WTC11 (cell line): ENCODE results near the gene LDLR. TPM values are rescaled to one million over a fixed set of nuclear protein-coding genes. Genes with fewer than 3 reads are reported as not detected.
A peak's percentile ranks its signal among the peaks of the same experiment; 100 is the strongest.

ENCODE experiments used
- EMX1 ChIP-seq: fragments of 250-450 bp; sonication (Bioruptor Pico); IDR thresholded peaks from 2 replicates; pipeline ENCODE4 v1.8.0; 2021; ENCODE audit warnings: mild to moderate bottlenecking
- HMGXB4 ChIP-seq: sonication (generic); formaldehyde crosslinking; IDR thresholded peaks from 2 replicates; pipeline ENCODE4 v1.8.1; 2023; ENCODE audit warnings: mild to moderate bottlenecking, moderate library complexity, missing genetic modification reagents
- IRF2 ChIP-seq: sonication (generic); formaldehyde crosslinking; IDR thresholded peaks from 2 replicates; pipeline ENCODE4 v1.8.0; 2022; ENCODE audit warnings: low read depth, missing genetic modification reagents, borderline replicate concordance
- JAZF1 ChIP-seq: fragments of 250-450 bp; sonication (Bioruptor Pico); IDR thresholded peaks from 2 replicates; pipeline ENCODE4 v1.9.0; 2021; ENCODE audit warnings: moderate library complexity, mild to moderate bottlenecking, inconsistent platforms
- KAT7 ChIP-seq: sonication (generic); formaldehyde crosslinking; IDR thresholded peaks from 2 replicates; pipeline ENCODE4 v1.8.1; 2023; ENCODE audit warnings: missing genetic modification reagents, mild to moderate bottlenecking, borderline replicate concordance
- NFE2L1 ChIP-seq: sonication (generic); formaldehyde crosslinking; IDR thresholded peaks from 2 replicates; pipeline ENCODE4 v1.8.1; 2023; ENCODE audit warnings: missing genetic modification reagents
- PRRX2 ChIP-seq: fragments of 250-450 bp; sonication (Bioruptor Pico); IDR thresholded peaks from 2 replicates; pipeline ENCODE4 v1.8.0; 2021; ENCODE audit warnings: mild to moderate bottlenecking
- RELA ChIP-seq: sonication (generic); formaldehyde crosslinking; IDR thresholded peaks from 2 replicates; pipeline ENCODE4 v1.8.1; 2022; ENCODE audit warnings: missing genetic modification reagents, mild to moderate bottlenecking, borderline replicate concordance
- SMAD3 ChIP-seq: sonication (generic); formaldehyde crosslinking; IDR thresholded peaks from 2 replicates; pipeline ENCODE4 v1.8.0; 2022; ENCODE audit warnings: missing genetic modification reagents, mild to moderate bottlenecking, borderline replicate concordance
- STAT6 ChIP-seq: sonication (generic); formaldehyde crosslinking; conservative IDR thresholded peaks from 2 replicates; pipeline ENCODE4 v1.8.1; 2023; ENCODE audit warnings: mild to moderate bottlenecking, low read depth, missing genetic modification reagents, moderate library complexity
- TP53 ChIP-seq: sonication (generic); formaldehyde crosslinking; IDR thresholded peaks from 2 replicates; pipeline ENCODE4 v1.8.1; 2023; ENCODE audit warnings: mild to moderate bottlenecking, missing genetic modification reagents
- ZBTB43 ChIP-seq: sonication (generic); formaldehyde crosslinking; IDR thresholded peaks from 2 replicates; pipeline ENCODE4 v1.8.1; 2023; ENCODE audit warnings: mild to moderate bottlenecking, missing genetic modification reagents
- ZNF317 ChIP-seq: sonication (generic); formaldehyde crosslinking; IDR thresholded peaks from 2 replicates; pipeline ENCODE4 v1.8.1; 2023; ENCODE audit warnings: low read depth, mild to moderate bottlenecking, moderate library complexity, missing genetic modification reagents, borderline replicate concordance
- ZNF416 ChIP-seq: fragments of 250-450 bp; sonication (Bioruptor Pico); IDR thresholded peaks from 2 replicates; pipeline ENCODE4 v1.9.0; 2021; ENCODE audit warnings: mild to moderate bottlenecking, inconsistent platforms
- total RNA-seq: library from RNA; stranded (reverse); gene quantifications from 3 replicates; pipeline ENCODE4 v1.2.3, GENCODE V29; 2021
- TF ChIP-seq, protein P1 (sequence below): fragments of 250-450 bp; sonication (Bioruptor Pico); conservative IDR thresholded peaks from 2 replicates; pipeline ENCODE4 v1.9.0; 2021; ENCODE audit warnings: mild to moderate bottlenecking
- TF ChIP-seq, protein P2 (sequence below): sonication (generic); formaldehyde crosslinking; IDR thresholded peaks from 2 replicates; pipeline ENCODE4 v1.8.0; 2022; ENCODE audit warnings: missing genetic modification reagents
- TF ChIP-seq, protein P3 (sequence below): sonication (generic); formaldehyde crosslinking; IDR thresholded peaks from 2 replicates; pipeline ENCODE4 v1.8.0; 2022; ENCODE audit warnings: mild to moderate bottlenecking, missing genetic modification reagents
- TF ChIP-seq, protein P4 (sequence below): sonication (generic); formaldehyde crosslinking; IDR thresholded peaks from 2 replicates; pipeline ENCODE4 v1.8.0; 2022; ENCODE audit warnings: mild to moderate bottlenecking, missing genetic modification reagents
- TF ChIP-seq, protein P5 (sequence below): sonication (generic); formaldehyde crosslinking; IDR thresholded peaks from 2 replicates; pipeline ENCODE4 v1.8.0; 2022; ENCODE audit warnings: mild to moderate bottlenecking, missing genetic modification reagents

LDLR gene
- total RNA-seq, 1 experiment from 2014 or later, result 98.9 TPM

DNA sequence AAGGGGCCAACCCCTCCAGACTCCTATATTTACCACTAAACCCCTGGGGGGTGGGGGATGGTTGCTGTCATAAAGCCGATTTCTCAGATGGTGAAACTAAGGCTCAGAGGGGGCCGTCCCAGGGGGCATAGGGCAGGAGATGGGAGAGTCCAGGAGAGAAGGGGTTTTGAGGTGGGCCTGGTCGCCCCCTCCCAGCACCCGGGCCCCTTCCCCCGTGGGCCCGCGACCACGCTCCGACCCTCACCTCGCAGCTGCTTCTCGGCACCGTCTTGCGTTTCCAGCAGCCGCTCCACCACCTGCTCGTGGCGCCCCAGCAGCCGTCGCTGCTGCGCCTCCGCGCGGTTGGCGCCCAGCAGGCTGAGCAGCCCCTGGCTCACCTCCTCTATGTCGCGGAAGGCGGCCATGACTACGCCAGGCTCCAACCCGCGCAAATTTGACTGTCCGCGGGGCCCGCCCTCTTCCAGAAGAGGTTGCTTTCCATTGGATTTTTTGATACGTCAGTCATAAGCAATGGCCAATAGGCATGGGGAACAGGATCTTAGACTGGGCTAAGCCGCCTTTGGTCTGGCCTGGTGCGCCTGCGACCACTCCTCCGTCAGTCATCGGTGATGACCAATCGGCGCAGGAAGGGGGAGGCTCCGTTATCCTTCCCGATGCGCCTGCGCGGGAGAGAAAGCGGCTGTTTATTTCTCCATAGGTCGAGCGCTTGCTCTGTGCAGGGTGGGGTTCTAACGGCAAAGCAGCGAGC, 66.3 kb downstream of the LDLR start, which contains the start of gene SPC24 (continued):
- TF ChIP-seq ZBTB43 (CRISPR knock-in tag) (peak; percentile 57; the same call in 1 of the 2 replicates), HMGXB4 (CRISPR knock-in tag) (peak; percentile 44; the same call in 1 of the 2 replicates), KAT7 (CRISPR knock-in tag) (0 out of 2 replicates have a peak, but pooled peaks have one; percentile 83), RELA (CRISPR knock-in tag) (peak; percentile 75; the same call in 1 of the 2 replicates), PRRX2 (no peak), EMX1 (CRISPR knock-in tag) (no peak), TP53 (CRISPR knock-in tag) (no peak), NFE2L1 (CRISPR knock-in tag) (peak; percentile 81; the same call in 1 of the 2 replicates), JAZF1 (CRISPR knock-in tag) (no peak), SMAD3 (CRISPR knock-in tag) (no peak), ZNF317 (CRISPR knock-in tag) (no peak), STAT6 (CRISPR knock-in tag) (no peak), ZNF416 (no peak), IRF2 (CRISPR knock-in tag) (no peak)
- TF ChIP-seq, protein P1, sequence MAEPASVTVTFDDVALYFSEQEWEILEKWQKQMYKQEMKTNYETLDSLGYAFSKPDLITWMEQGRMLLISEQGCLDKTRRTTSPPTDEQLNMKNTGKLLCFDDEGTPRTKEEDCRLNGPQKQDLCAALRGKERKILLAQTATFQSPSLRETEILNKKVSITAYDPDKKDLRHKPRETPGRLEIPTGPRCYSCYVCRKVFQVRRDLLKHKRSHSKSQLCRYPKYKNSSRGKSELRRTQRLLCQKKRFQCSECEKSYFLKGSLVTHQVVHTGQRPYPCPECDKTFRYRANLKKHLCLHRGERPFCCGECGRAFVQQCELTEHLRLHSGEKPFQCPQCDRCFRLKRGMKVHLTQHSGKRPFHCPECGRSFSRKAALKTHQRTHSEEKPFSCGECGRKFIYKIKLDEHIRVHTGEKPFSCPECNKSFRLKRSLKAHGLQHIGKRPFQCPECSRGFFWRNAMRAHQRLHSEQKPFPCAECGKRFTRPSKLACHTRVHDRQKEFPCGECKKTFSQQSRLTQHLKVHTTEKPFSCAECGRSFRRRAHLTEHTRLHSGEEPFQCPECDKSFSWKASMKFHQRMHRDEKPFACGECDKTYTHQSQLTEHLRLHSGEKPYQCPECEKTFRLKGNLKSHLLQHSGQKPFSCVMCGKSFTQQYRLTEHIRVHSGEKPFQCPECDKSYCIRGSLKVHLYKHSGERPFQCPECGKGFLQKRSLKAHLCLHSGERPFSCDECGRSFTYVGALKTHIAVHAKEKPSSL (CRISPR knock-in tag), result no peak
- TF ChIP-seq, protein P2, sequence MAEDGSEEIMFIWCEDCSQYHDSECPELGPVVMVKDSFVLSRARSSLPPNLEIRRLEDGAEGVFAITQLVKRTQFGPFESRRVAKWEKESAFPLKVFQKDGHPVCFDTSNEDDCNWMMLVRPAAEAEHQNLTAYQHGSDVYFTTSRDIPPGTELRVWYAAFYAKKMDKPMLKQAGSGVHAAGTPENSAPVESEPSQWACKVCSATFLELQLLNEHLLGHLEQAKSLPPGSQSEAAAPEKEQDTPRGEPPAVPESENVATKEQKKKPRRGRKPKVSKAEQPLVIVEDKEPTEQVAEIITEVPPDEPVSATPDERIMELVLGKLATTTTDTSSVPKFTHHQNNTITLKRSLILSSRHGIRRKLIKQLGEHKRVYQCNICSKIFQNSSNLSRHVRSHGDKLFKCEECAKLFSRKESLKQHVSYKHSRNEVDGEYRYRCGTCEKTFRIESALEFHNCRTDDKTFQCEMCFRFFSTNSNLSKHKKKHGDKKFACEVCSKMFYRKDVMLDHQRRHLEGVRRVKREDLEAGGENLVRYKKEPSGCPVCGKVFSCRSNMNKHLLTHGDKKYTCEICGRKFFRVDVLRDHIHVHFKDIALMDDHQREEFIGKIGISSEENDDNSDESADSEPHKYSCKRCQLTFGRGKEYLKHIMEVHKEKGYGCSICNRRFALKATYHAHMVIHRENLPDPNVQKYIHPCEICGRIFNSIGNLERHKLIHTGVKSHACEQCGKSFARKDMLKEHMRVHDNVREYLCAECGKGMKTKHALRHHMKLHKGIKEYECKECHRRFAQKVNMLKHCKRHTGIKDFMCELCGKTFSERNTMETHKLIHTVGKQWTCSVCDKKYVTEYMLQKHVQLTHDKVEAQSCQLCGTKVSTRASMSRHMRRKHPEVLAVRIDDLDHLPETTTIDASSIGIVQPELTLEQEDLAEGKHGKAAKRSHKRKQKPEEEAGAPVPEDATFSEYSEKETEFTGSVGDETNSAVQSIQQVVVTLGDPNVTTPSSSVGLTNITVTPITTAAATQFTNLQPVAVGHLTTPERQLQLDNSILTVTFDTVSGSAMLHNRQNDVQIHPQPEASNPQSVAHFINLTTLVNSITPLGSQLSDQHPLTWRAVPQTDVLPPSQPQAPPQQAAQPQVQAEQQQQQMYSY (CRISPR knock-in tag), result no peak
- TF ChIP-seq, protein P3, sequence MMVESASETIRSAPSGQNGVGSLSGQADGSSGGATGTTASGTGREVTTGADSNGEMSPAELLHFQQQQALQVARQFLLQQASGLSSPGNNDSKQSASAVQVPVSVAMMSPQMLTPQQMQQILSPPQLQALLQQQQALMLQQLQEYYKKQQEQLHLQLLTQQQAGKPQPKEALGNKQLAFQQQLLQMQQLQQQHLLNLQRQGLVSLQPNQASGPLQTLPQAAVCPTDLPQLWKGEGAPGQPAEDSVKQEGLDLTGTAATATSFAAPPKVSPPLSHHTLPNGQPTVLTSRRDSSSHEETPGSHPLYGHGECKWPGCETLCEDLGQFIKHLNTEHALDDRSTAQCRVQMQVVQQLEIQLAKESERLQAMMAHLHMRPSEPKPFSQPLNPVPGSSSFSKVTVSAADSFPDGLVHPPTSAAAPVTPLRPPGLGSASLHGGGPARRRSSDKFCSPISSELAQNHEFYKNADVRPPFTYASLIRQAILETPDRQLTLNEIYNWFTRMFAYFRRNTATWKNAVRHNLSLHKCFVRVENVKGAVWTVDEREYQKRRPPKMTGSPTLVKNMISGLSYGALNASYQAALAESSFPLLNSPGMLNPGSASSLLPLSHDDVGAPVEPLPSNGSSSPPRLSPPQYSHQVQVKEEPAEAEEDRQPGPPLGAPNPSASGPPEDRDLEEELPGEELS (CRISPR knock-in tag), result no peak
- TF ChIP-seq, protein P4, sequence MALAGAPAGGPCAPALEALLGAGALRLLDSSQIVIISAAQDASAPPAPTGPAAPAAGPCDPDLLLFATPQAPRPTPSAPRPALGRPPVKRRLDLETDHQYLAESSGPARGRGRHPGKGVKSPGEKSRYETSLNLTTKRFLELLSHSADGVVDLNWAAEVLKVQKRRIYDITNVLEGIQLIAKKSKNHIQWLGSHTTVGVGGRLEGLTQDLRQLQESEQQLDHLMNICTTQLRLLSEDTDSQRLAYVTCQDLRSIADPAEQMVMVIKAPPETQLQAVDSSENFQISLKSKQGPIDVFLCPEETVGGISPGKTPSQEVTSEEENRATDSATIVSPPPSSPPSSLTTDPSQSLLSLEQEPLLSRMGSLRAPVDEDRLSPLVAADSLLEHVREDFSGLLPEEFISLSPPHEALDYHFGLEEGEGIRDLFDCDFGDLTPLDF (CRISPR knock-in tag), result peak; percentile 73; the same call in 1 of the 2 replicates
- TF ChIP-seq, protein P5, sequence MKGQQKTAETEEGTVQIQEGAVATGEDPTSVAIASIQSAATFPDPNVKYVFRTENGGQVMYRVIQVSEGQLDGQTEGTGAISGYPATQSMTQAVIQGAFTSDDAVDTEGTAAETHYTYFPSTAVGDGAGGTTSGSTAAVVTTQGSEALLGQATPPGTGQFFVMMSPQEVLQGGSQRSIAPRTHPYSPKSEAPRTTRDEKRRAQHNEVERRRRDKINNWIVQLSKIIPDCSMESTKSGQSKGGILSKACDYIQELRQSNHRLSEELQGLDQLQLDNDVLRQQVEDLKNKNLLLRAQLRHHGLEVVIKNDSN (CRISPR knock-in tag), result peak; percentile 31; the same call in 1 of the 2 replicates
